Measurements from ENCODE around the gene KPNA5.
"Not testable (repeated sequence)": the region's sequence is repeated elsewhere in the genome, so short reads cannot be mapped to it uniquely, and the experiment has no call there.

Gene KPNA5

GRCh38 chr6:116685437-116685993, 4.5 kb downstream of the KPNA5 start:
- Histone ChIP-seq H3K4me1 (ENCODE audit: control insufficient read depth, insufficient read depth, low read depth, low read length) (peaks cover 2% of the 10 kb centered on the region), H3K4ac (ENCODE audit: low read depth in 1 of 2, low read length in 2 of 2) (no peak overlapping the region), H3K14ac (ENCODE audit: low read length in 2 of 2) (no peak overlapping the region), H3K9ac (ENCODE audit: low read length) (no peak overlapping the region), H3K9me3 (ENCODE audit: control insufficient read depth, low read length) (no peaks in the 10 kb centered on the region), H3K27ac (ENCODE audit: low read length, poor library complexity, severe bottlenecking) (no peak overlapping the region), H4K91ac (ENCODE audit: low read length) (no peak overlapping the region), H3K4me2 (ENCODE audit: low read length, poor library complexity, severe bottlenecking) (no peak overlapping the region), H3K18ac (ENCODE audit: low read depth in 1 of 2, low read length in 2 of 2) (no peak overlapping the region), H2BK12ac (ENCODE audit: low read length in 2 of 2) (no peak overlapping the region), H2AK5ac (ENCODE audit: low read length, severe bottlenecking) (no peak overlapping the region), H4K8ac (ENCODE audit: low read length) (no peak overlapping the region), H3K4me3 (ENCODE audit: insufficient read depth in 1 of 2, low read depth in 1 of 2, low read length in 2 of 2) (no peak overlapping the region), H3K36me3 (ENCODE audit: control insufficient read depth in 1 of 2, insufficient read depth in 2 of 2, low read depth in 1 of 2, low read length in 2 of 2) (peaks cover 0 to 16% of the 10 kb centered on the region in 2 experiments), H2AFZ (ENCODE audit: low read depth, low read length) (no peak overlapping the region), H3K79me1 (replicated peaks; ENCODE audit: low read length, poor library complexity, severe bottlenecking) (peaks cover 8% of the 10 kb centered on the region), H2BK120ac (ENCODE audit: low read depth, low read length) (no peak overlapping the region), H3K23ac (ENCODE audit: low read length in 2 of 2) (no peak overlapping the region), H2BK5ac (ENCODE audit: low read depth, low read length, poor library complexity, severe bottlenecking) (no peak overlapping the region), H2BK15ac (ENCODE audit: low read depth, poor library complexity, severe bottlenecking) (no peak overlapping the region), H3K27me3 (ENCODE audit: control insufficient read depth in 1 of 2, insufficient read depth in 1 of 2, low read length in 2 of 2) (no peaks in the 10 kb centered on the region)
- DNase-seq: peak; percentile 16
- WGBS: 100% methylated on average over 2 of the region's 2 CpGs

- not testable (repeated sequence) for H3K4me3 ChIP-seq (ENCODE audit: insufficient read depth in 1 of 2, low read depth in 1 of 2, low read length in 2 of 2); H4K8ac ChIP-seq (ENCODE audit: low read length); H3K27ac ChIP-seq (ENCODE audit: low read length, poor library complexity, severe bottlenecking); H2AFZ ChIP-seq (ENCODE audit: low read depth, low read length); H3K4me2 ChIP-seq (ENCODE audit: low read length, poor library complexity, severe bottlenecking); H3K14ac ChIP-seq (ENCODE audit: low read length in 2 of 2); H3K18ac ChIP-seq (ENCODE audit: low read depth in 1 of 2, low read length in 2 of 2); H2AK5ac ChIP-seq (ENCODE audit: low read length, severe bottlenecking); H3K9me3 ChIP-seq (ENCODE audit: control insufficient read depth, low read length); H2BK12ac ChIP-seq (ENCODE audit: low read length in 2 of 2); H2BK120ac ChIP-seq (ENCODE audit: low read depth, low read length); H3K9ac ChIP-seq (ENCODE audit: low read length); DNase-seq; H3K79me1 ChIP-seq (replicated peaks; ENCODE audit: low read length, poor library complexity, severe bottlenecking); H3K4me1 ChIP-seq (ENCODE audit: control insufficient read depth, insufficient read depth, low read depth, low read length); H3K27me3 ChIP-seq (ENCODE audit: control insufficient read depth in 1 of 2, insufficient read depth in 1 of 2, low read length in 2 of 2); H3K4ac ChIP-seq (ENCODE audit: low read depth in 1 of 2, low read length in 2 of 2); H3K23ac ChIP-seq (ENCODE audit: low read length in 2 of 2); H2BK15ac ChIP-seq (ENCODE audit: low read depth, poor library complexity, severe bottlenecking); H2BK5ac ChIP-seq (ENCODE audit: low read depth, low read length, poor library complexity, severe bottlenecking); H4K91ac ChIP-seq (ENCODE audit: low read length)
- 100% methylated on average over 2 of the region's 2 CpGs for WGBS
- H3K36me3 ChIP-seq (ENCODE audit: control insufficient read depth in 1 of 2, insufficient read depth in 2 of 2, low read depth in 1 of 2, low read length in 2 of 2): peaks cover 0 to 16% of the 10 kb centered on the region in 2 experiments
Observed at GRCh38 chr6:116686475-116687101, 5.6 kb downstream of the KPNA5 start.

GRCh38 chr6:116691154-116691553, 10.1 kb downstream of the KPNA5 start:
- Histone ChIP-seq H2BK5ac (ENCODE audit: low read depth, low read length, poor library complexity, severe bottlenecking) (no peak overlapping the region), H3K27me3 (ENCODE audit: control insufficient read depth in 1 of 2, insufficient read depth in 1 of 2, low read length in 2 of 2) (no peaks in the 10 kb centered on the region), H4K8ac (ENCODE audit: low read length) (no peak overlapping the region), H2AFZ (ENCODE audit: low read depth, low read length) (no peak overlapping the region), H3K4me3 (ENCODE audit: insufficient read depth in 1 of 2, low read depth in 1 of 2, low read length in 2 of 2) (no peak overlapping the region), H2BK12ac (ENCODE audit: low read length in 2 of 2) (no peak overlapping the region), H3K4me2 (ENCODE audit: low read length, poor library complexity, severe bottlenecking) (no peak overlapping the region), H3K27ac (ENCODE audit: low read length, poor library complexity, severe bottlenecking) (no peak overlapping the region), H3K4ac (ENCODE audit: low read depth in 1 of 2, low read length in 2 of 2) (no peak overlapping the region), H3K23ac (ENCODE audit: low read length in 2 of 2) (no peak overlapping the region), H2BK15ac (ENCODE audit: low read depth, poor library complexity, severe bottlenecking) (no peak overlapping the region), H3K4me1 (ENCODE audit: control insufficient read depth, insufficient read depth, low read depth, low read length) (peaks cover 2% of the 10 kb centered on the region), H3K9me3 (ENCODE audit: control insufficient read depth, low read length) (no peaks in the 10 kb centered on the region), H3K14ac (ENCODE audit: low read length in 2 of 2) (no peak overlapping the region), H3K18ac (ENCODE audit: low read depth in 1 of 2, low read length in 2 of 2) (no peak overlapping the region), H4K91ac (ENCODE audit: low read length) (no peak overlapping the region), H2AK5ac (ENCODE audit: low read length, severe bottlenecking) (no peak overlapping the region), H3K36me3 (ENCODE audit: control insufficient read depth in 1 of 2, insufficient read depth in 2 of 2, low read depth in 1 of 2, low read length in 2 of 2) (peaks cover 3 to 13% of the 10 kb centered on the region in 2 experiments), H3K79me1 (replicated peaks; ENCODE audit: low read length, poor library complexity, severe bottlenecking) (peaks cover 7% of the 10 kb centered on the region), H3K9ac (ENCODE audit: low read length) (no peak overlapping the region), H2BK120ac (ENCODE audit: low read depth, low read length) (no peak overlapping the region)
- no peak for DNase-seq
- WGBS: 100% methylated on average over 2 of the region's 5 CpGs

- not testable (repeated sequence) for H2AK5ac ChIP-seq (ENCODE audit: low read length, severe bottlenecking); H2BK12ac ChIP-seq (ENCODE audit: low read length in 2 of 2); H3K4me3 ChIP-seq (ENCODE audit: insufficient read depth in 1 of 2, low read depth in 1 of 2, low read length in 2 of 2); DNase-seq; H3K18ac ChIP-seq (ENCODE audit: low read depth in 1 of 2, low read length in 2 of 2); H3K4me2 ChIP-seq (ENCODE audit: low read length, poor library complexity, severe bottlenecking); H2BK120ac ChIP-seq (ENCODE audit: low read depth, low read length); H3K9me3 ChIP-seq (ENCODE audit: control insufficient read depth, low read length); H4K8ac ChIP-seq (ENCODE audit: low read length); H4K91ac ChIP-seq (ENCODE audit: low read length); H3K23ac ChIP-seq (ENCODE audit: low read length in 2 of 2); H3K27me3 ChIP-seq (ENCODE audit: control insufficient read depth in 1 of 2, insufficient read depth in 1 of 2, low read length in 2 of 2); H2BK15ac ChIP-seq (ENCODE audit: low read depth, poor library complexity, severe bottlenecking); H2AFZ ChIP-seq (ENCODE audit: low read depth, low read length); H3K4ac ChIP-seq (ENCODE audit: low read depth in 1 of 2, low read length in 2 of 2); H3K27ac ChIP-seq (ENCODE audit: low read length, poor library complexity, severe bottlenecking); H3K79me1 ChIP-seq (replicated peaks; ENCODE audit: low read length, poor library complexity, severe bottlenecking); H2BK5ac ChIP-seq (ENCODE audit: low read depth, low read length, poor library complexity, severe bottlenecking); H3K4me1 ChIP-seq (ENCODE audit: control insufficient read depth, insufficient read depth, low read depth, low read length); H3K14ac ChIP-seq (ENCODE audit: low read length in 2 of 2); H3K9ac ChIP-seq (ENCODE audit: low read length)
- peaks cover 3 to 24% of the 10 kb centered on the region in 2 experiments for H3K36me3 ChIP-seq (ENCODE audit: control insufficient read depth in 1 of 2, insufficient read depth in 2 of 2, low read depth in 1 of 2, low read length in 2 of 2)
- WGBS: no CpG with 5 or more reads among the region's 4 CpGs
Observed at GRCh38 chr6:116692873-116693272, 11.9 kb downstream of the KPNA5 start.

Measured in mesenchymal stem cell (in vitro differentiated cells and primary cell).